Measurements from ENCODE around the gene SSH2.

- TF ChIP-seq POLR2A (IDR thresholded peaks at IDR 0.05), result no peak
- TF ChIP-seq, protein P1, sequence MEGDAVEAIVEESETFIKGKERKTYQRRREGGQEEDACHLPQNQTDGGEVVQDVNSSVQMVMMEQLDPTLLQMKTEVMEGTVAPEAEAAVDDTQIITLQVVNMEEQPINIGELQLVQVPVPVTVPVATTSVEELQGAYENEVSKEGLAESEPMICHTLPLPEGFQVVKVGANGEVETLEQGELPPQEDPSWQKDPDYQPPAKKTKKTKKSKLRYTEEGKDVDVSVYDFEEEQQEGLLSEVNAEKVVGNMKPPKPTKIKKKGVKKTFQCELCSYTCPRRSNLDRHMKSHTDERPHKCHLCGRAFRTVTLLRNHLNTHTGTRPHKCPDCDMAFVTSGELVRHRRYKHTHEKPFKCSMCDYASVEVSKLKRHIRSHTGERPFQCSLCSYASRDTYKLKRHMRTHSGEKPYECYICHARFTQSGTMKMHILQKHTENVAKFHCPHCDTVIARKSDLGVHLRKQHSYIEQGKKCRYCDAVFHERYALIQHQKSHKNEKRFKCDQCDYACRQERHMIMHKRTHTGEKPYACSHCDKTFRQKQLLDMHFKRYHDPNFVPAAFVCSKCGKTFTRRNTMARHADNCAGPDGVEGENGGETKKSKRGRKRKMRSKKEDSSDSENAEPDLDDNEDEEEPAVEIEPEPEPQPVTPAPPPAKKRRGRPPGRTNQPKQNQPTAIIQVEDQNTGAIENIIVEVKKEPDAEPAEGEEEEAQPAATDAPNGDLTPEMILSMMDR (IDR thresholded peaks at IDR 0.05), result no peak
Measured at GRCh38 chr17:29892201-29892600, 37.8 kb downstream of the SSH2 start.

Data from thyroid gland (tissue), 4 donors.